Stimulated activated naive CD8-positive, alpha-beta T cell treated with anti-CD3 and anti-CD28 coated beads, Interleukin-15, Interleukin-2, amounts not matched to agents 100 ng/mL and 50 ng/mL, for 24 hours (primary cell): ENCODE results near the gene STOX1.
"Not testable (repeated sequence)": the region's sequence is repeated elsewhere in the genome, so short reads cannot be mapped to it uniquely, and the experiment has no call there.

Experiments
- H3K27ac Mint-ChIP-seq: one replicate; pipeline ENCODE4 v1.8.0; 2021; ENCODE audit warnings: mild to moderate bottlenecking, mixed read lengths
- H3K27me3 Mint-ChIP-seq: one replicate; pipeline ENCODE4 v1.8.0; 2021; ENCODE audit warnings: mixed read lengths
- H3K36me3 Mint-ChIP-seq: one replicate; pipeline ENCODE4 v1.8.0; 2021; ENCODE audit warnings: low read depth, mixed read lengths
- H3K4me1 Mint-ChIP-seq: one replicate; pipeline ENCODE4 v1.8.0; 2021; ENCODE audit warnings: low read depth, mixed read lengths
- H3K4me3 Mint-ChIP-seq: one replicate; pipeline ENCODE4 v1.8.0; 2021; ENCODE audit warnings: mild to moderate bottlenecking, mixed read lengths
- H3K9me3 Mint-ChIP-seq: one replicate; pipeline ENCODE4 v1.8.0; 2021; ENCODE audit warnings: mixed read lengths

The STOX1 gene, protein sequence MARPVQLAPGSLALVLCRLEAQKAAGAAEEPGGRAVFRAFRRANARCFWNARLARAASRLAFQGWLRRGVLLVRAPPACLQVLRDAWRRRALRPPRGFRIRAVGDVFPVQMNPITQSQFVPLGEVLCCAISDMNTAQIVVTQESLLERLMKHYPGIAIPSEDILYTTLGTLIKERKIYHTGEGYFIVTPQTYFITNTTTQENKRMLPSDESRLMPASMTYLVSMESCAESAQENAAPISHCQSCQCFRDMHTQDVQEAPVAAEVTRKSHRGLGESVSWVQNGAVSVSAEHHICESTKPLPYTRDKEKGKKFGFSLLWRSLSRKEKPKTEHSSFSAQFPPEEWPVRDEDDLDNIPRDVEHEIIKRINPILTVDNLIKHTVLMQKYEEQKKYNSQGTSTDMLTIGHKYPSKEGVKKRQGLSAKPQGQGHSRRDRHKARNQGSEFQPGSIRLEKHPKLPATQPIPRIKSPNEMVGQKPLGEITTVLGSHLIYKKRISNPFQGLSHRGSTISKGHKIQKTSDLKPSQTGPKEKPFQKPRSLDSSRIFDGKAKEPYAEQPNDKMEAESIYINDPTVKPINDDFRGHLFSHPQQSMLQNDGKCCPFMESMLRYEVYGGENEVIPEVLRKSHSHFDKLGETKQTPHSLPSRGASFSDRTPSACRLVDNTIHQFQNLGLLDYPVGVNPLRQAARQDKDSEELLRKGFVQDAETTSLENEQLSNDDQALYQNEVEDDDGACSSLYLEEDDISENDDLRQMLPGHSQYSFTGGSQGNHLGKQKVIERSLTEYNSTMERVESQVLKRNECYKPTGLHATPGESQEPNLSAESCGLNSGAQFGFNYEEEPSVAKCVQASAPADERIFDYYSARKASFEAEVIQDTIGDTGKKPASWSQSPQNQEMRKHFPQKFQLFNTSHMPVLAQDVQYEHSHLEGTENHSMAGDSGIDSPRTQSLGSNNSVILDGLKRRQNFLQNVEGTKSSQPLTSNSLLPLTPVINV

DNA sequence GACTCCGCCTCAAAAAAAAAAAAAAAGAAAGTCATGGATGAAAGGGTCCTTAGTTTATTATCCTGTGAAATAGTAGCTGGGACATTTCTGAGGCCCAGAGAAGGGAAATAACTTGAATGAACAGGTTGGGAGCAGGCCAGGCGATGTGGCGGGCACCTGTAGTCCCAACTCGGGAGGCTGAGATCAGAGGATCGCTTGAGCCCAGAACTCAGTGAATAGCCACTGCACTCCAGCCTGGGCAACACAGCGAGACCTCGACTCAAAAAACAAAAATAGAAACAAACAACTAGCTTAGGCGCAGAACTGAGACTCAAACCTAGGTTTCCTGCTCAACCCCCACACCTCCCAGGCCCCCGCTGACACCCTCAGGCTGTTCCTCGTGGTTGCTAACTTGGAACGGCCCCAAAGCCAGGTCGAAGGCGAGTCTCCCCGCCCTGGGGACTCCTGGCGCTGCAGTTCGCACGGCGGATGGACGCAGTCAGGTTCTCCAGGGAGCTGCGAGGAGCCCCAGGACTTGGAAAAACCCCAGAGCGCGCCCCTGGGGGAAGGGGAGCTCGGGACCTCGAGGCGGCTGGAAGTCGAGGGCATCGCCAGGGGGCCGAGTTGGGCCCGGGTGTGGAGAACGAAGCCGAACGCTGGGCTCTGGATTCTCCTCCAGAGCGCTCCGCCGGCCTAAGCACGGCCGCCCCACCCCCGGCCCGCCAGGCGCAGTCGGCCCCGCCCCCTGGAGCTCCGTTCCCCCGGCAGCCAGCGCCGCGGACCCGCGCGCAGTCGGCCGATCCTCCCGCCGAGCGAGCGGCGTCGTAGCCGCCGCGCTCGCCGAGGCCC is at the start of gene STOX1:
Gene STOX1 (plus strand): TSS at position 768 of the 828 bp plus-strand sequence. CDS start 93 bp downstream, outside the sequence.
- Mint-ChIP-seq H3K4me1 (peaks cover 13% of the 10 kb centered on the region), H3K36me3 (no peaks in the 10 kb centered on the region), H3K27ac (peak within 1 kb of the TSS; percentile 36)

DNA sequence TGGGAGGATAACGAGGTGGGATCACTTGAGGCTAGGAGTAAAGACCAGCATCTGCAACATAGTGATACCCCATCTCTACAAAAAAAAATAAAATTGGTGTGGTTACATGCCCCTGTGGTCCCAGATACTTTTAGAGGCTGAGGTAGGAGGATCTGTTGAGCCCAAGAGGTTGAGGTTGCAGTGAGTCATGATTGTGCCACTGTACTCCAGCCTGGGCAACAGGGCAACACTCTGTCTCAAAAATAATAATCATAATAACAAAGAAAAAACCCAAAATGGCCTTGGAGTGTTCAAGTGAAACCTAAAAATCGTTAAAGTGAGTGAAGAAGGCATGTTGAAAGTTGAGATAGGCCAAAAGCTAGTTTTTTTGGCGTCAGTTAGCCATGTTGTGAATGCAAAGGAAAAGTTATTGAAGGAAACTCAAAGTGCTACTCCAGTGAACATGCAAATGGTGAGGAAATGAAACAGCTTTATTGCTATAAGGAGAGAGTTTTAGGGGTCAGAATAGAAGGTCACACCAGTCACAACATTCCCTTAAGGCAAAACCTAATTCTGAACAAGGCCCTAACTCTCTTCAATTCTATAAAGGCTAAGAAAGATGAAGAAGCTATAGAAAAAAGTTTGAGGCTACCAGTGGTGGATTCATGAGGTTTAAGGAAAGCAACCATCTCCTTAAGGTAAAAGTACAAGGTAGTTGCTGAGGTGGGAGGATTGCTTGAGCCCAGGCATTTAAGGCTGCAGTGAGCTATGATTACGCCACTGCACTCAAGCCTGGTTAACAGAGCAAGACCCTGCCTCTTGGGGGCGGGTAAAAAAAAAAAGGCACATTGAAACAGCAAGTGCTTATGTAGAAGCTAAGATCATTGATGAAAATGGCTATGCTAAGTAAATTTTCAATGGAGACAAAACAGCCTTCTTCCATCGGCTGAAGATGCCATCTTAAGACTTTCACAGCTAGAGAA is 45.4 kb upstream of the STOX1 start:
- Mint-ChIP-seq H3K27ac (peak overlapping the region; percentile 54), H3K4me3 (no peak overlapping the region), H3K36me3 (peaks cover 67% of the 10 kb centered on the region), H3K9me3 (no peaks in the 10 kb centered on the region), H3K4me1 (no peaks in the 10 kb centered on the region), H3K27me3 (no peaks in the 10 kb centered on the region)

More for the DNA sequence above, at the start of gene STOX1:
- H3K4me3 Mint-ChIP-seq = peak within 1 kb of the TSS; percentile 72
- H3K9me3 Mint-ChIP-seq = no peaks in the 10 kb centered on the region
- no peaks in the 10 kb centered on the region for H3K27me3 Mint-ChIP-seq

DNA sequence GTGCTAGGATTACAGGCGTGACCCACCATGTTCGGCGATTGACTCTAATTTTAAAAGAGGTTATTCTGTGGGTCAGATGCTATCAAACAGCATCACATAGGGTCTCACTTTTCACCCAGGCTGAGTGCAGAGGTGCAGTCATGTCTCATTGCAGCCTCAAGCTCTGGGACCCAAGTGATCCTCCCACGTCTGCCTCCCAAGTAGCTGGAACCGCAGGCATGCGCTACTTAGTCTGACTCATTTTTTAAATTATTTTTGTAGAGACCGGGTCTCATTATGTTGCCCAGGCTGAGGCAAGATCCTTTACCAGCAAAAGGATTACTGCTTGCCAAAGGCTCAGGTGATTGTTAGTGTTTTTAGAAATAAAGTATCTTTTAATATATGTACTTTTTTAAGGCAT is 42.9 kb upstream of the STOX1 start:
- Mint-ChIP-seq H3K27me3 (no peaks in the 10 kb centered on the region), H3K9me3 (no peaks in the 10 kb centered on the region), H3K4me3 (no peak overlapping the region), H3K27ac (no peak overlapping the region), H3K36me3 (peaks cover 68% of the 10 kb centered on the region), H3K4me1 (no peaks in the 10 kb centered on the region)

DNA sequence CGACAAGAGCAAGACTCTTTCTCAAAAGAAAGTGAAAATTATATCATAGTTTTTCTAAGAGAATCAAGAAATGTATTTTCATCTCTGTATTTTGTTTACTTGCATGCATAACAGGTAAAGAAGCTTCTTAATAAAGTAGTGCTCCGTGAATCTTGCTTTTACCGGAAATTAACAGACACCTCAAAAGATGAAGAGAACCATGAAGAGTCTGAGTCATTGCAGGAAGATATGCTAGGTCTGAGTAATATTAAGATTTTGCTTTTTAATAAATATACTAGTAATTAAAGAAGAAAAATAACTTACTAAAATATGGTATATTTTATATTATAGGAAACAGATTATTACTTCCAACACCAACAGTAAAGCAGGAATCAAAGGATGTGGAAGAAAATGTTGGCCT is 39.5 kb upstream of the STOX1 start:
- Mint-ChIP-seq H3K27ac (no peak overlapping the region), H3K4me1 (no peaks in the 10 kb centered on the region), H3K36me3 (peaks cover 55% of the 10 kb centered on the region), H3K4me3 (no peak overlapping the region), H3K9me3 (no peaks in the 10 kb centered on the region), H3K27me3 (no peaks in the 10 kb centered on the region)

DNA sequence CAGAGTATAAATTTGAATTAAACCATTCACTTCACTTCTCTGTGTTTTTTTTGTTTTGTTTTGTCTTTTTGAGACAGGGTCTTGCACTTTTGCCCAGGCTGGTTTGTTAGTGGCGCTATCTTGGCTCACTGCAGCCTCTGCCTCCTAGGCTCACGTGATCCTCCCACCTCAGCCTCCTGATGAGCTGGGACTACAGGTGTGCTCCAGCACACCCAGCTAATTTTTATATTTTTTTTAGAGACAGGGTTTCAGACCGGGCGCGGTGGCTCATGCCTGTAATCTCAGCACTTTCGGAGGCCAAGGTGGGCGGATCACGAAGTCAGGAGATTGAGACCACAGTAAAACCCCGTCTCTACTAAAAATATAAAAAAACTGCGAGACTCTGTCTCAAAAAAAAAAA is 36.9 kb upstream of the STOX1 start:
- no peaks in the 10 kb centered on the region for H3K27me3 Mint-ChIP-seq
- no peak overlapping the region for H3K27ac Mint-ChIP-seq
- H3K36me3 Mint-ChIP-seq = peaks cover 51% of the 10 kb centered on the region
- no peak overlapping the region for H3K4me3 Mint-ChIP-seq
- H3K4me1 Mint-ChIP-seq = no peaks in the 10 kb centered on the region
- no peaks in the 10 kb centered on the region for H3K9me3 Mint-ChIP-seq

DNA sequence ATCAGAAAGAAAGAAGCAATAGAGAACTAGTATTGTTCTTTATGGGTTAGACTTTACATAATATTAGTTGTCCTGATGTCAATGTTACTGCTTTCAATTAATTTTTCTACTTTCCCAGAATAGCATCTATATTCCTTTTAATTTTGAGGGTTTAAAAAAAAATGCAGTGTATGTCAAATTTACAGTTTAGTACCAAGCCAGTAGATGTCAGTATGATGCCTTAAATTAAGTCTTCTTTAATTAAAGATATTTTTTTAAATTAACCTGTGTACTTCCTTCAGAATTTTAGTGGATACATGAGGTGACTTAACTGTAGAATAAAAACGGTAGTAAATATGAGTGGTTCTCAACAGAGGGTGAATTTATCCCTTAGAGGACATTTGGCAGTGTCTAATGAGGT is 35.2 kb upstream of the STOX1 start:
- peaks cover 45% of the 10 kb centered on the region for H3K36me3 Mint-ChIP-seq
- no peak overlapping the region for H3K4me3 Mint-ChIP-seq

DNA sequence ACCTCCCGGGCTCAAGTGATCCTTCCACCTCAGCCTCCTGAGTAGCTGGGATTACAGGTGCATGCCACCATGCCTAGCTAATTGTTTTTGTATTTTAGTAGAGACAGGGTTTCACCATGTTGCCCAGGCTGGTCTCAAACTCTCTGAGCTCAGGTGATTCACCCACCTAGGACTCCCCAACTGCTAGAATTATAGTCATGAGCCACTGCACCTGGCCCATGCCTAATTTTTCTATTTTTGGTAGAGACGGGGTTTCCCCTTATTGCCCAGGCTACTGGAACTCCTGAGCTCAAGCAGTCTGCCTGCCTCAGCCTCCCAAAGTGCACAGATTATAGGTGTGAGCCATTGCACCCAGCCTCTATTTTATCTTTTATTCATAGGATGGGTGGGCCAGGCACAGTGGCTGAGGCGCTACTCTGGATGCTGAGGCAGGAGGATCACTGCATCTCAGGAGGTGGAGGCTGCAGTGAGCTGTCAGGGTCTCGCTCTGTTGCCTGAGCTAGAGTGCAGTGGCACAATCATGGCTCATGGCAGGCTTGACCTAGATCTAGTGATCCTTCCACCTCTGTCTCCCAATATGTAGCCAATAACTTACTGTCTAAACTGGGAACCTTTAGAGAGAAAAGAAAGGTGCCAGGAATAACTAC is 31.3 kb upstream of the STOX1 start:
- H3K36me3 Mint-ChIP-seq = peaks cover 24% of the 10 kb centered on the region

More for the DNA sequence above, 35.2 kb upstream of the STOX1 start:
- Mint-ChIP-seq H3K27me3 (no peaks in the 10 kb centered on the region), H3K27ac (no peak overlapping the region), H3K4me1 (no peaks in the 10 kb centered on the region), H3K9me3 (no peaks in the 10 kb centered on the region)

DNA sequence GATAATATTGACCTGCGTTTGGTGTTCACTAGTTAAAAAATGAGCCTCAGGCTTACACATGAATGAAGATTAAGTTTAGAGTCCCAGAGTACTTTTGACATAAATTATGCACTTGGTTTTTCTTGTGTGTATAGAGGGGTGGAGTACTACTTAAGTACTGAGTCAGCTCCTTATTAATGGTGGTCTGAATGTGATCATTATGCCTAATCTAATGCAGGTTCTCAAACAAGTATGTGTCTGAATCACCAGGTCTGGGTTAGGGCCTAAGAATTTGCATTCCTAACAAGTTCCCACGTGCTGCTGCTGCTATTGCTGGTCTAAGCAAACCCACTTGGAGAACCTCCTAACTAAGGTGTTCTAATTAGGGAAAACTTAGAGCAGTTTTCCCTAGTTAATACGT is 30.7 kb upstream of the STOX1 start:
- Mint-ChIP-seq H3K36me3 (peaks cover 22% of the 10 kb centered on the region), H3K4me3 (no peak overlapping the region), H3K4me1 (no peaks in the 10 kb centered on the region), H3K9me3 (no peaks in the 10 kb centered on the region), H3K27ac (no peak overlapping the region), H3K27me3 (no peaks in the 10 kb centered on the region)

More for the DNA sequence above, 31.3 kb upstream of the STOX1 start:
- H3K9me3 Mint-ChIP-seq = no peaks in the 10 kb centered on the region
- no peaks in the 10 kb centered on the region for H3K4me1 Mint-ChIP-seq
- H3K4me3 Mint-ChIP-seq = no peak overlapping the region
- no peak overlapping the region for H3K27ac Mint-ChIP-seq
- no peaks in the 10 kb centered on the region for H3K27me3 Mint-ChIP-seq

DNA sequence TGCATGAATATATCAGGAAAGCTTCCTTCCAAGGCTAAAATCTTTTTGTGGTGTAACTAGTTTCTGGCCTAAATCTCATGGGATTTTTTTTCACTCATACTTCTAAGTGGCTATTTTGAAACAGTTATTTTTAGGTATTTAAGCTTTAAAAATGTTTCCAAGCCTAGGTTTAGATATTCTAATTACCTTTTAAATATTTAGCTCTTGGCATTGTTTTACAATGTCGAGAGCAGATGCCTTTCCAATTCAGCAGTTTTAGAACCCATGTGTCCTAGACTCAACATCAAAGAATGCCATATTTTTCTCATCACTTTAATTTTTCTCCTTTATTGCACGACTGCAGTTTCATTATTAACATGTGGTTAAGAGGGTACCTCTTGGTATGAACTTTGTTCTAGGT is 27.1 kb upstream of the STOX1 start:
- Mint-ChIP-seq H3K4me3 (no peak overlapping the region), H3K27ac (no peak overlapping the region), H3K4me1 (no peaks in the 10 kb centered on the region), H3K27me3 (no peaks in the 10 kb centered on the region), H3K9me3 (no peaks in the 10 kb centered on the region), H3K36me3 (peaks cover 9% of the 10 kb centered on the region)

DNA sequence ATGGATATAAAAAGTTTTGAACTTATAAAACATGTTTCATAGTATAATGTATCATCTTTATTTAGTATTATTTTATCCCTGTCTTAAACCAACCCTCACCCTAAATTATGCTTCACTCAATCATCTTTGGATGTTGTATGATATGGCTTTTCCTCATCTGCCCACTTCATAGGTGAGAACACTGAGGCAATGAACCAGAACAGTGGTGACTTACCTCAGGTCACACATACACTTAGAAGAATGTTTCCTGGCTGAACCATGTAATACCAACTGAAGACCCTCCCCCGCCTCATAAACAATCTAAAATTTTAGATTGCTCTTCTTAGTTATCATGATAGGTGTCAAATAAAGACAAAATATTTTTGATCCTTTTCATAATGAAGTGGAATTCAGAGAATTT is 22.6 kb upstream of the STOX1 start:
- H3K4me1 Mint-ChIP-seq = no peaks in the 10 kb centered on the region
- no peaks in the 10 kb centered on the region for H3K36me3 Mint-ChIP-seq
- no peak overlapping the region for H3K27ac Mint-ChIP-seq
- H3K4me3 Mint-ChIP-seq = no peak overlapping the region
- H3K27me3 Mint-ChIP-seq = no peaks in the 10 kb centered on the region
- no peaks in the 10 kb centered on the region for H3K9me3 Mint-ChIP-seq

DNA sequence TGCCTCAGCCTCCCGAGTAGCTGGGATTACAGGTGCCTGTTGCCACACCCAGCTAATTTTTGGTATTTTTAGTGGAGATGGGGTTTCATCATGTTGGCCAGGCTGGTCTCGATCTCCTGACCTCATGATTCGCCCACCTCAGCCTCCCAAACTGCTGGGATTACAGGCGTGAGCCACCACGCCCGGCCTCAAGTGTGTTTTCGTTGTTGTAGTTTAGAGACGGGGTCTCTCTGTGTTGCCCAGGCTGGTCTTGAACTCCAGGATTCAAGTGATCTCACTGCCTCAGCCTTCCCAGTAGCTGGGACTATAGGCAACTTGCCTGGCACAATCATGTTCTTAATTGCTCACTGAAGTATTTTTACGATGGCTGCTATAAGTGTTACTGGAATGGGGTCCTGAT is 16.5 kb upstream of the STOX1 start:
- H3K4me1 Mint-ChIP-seq, H3K27me3 Mint-ChIP-seq, H3K27ac Mint-ChIP-seq, H3K4me3 Mint-ChIP-seq, H3K9me3 Mint-ChIP-seq, H3K36me3 Mint-ChIP-seq: not testable (repeated sequence)

DNA sequence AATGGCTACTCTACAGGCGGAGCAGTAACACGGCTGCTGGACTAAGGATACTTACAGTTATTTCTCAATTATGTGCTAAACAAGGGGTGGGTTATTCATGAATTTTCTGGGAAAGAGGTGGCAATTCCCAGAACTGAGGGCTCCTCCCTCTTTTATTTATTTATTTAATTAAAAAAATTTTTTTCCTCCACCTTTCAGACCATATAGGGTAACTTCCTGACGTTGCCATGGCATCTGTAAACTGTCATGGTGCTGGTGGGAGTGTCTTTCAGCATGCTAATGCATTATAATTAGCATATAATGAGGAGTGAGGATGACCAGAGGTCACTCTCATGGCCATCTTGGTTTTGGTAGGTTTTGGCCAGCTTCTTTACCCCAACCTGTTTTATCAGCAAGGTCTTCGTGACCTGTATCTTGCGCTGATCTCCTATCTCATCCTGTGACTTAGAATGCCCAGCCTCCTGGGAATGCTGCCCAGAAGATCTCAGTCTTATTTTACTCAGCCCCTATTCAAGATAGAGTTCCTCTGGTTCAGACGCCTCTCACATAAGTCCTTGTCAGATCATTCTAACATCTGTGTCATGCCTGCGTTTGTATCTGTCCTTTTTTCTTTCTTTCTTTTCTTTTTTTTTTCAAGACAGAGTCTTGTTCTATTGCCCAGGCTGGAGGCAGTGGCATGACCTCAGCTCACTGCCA is 15.9 kb upstream of the STOX1 start:
- H3K27ac Mint-ChIP-seq = no peak overlapping the region
- H3K9me3 Mint-ChIP-seq = no peaks in the 10 kb centered on the region
- no peaks in the 10 kb centered on the region for H3K4me1 Mint-ChIP-seq
- no peak overlapping the region for H3K4me3 Mint-ChIP-seq
- no peaks in the 10 kb centered on the region for H3K27me3 Mint-ChIP-seq
- no peaks in the 10 kb centered on the region for H3K36me3 Mint-ChIP-seq

DNA sequence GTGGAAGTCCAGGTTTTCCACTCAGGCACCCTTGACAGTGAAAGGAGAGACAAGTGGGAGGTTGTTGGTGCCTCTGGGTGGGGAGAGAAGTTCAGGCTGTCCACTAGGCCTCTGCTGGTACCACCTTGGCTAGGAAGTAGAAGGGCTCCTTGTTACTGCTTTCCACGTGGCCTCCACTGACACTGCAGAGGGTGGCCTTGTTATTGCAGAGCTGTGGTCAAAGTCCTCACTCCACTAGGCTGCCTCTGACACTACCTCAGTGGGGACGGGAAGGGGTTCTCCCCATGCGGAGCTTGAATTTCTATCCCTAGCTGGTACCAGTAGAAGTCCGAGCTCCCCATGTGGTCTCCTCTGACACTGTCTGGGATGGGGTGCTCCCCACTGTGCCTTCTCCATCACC is 14.9 kb upstream of the STOX1 start:
- Mint-ChIP-seq H3K27me3 (no peaks in the 10 kb centered on the region), H3K4me1 (no peaks in the 10 kb centered on the region), H3K4me3 (no peak overlapping the region), H3K9me3 (no peaks in the 10 kb centered on the region), H3K27ac (no peak overlapping the region), H3K36me3 (no peaks in the 10 kb centered on the region)
